Thyroid gland (tissue), 4 donors: ENCODE measurements around the gene WNT5A. TPM values are rescaled to one million over a fixed set of nuclear protein-coding genes. Genes with fewer than 3 reads are reported as not detected.

Experiments
- DNase-seq, 2 donors: peaks; one replicate each; pipeline ENCODE4 v3.0.0-alpha.2; 2019
- H3K27ac ChIP-seq, 3 donors: fragments of 200-600 bp; sonication (generic); 1 replicate in 2 of 3; 2 replicates in 1 of 3; pipeline ENCODE4 v1.5.1; 2016 to 2019; ENCODE audit warnings: mild to moderate bottlenecking in 1 of 3, moderate library complexity in 1 of 3
- H3K27me3 ChIP-seq: fragments of 200-600 bp; sonication (generic); one replicate; pipeline ENCODE4 v1.5.1; 2019
- H3K36me3 ChIP-seq, 2 donors: fragments of 200-600 bp; sonication (generic); one replicate each; pipeline ENCODE4 v1.5.1; 2016 to 2019
- H3K4me1 ChIP-seq, 2 donors: fragments of 200-600 bp; sonication (generic); one replicate each; pipeline ENCODE4 v1.5.1; 2017 to 2019
- H3K4me3 ChIP-seq, 3 donors: fragments of 200-600 bp; sonication (generic); replicated peaks in 1 of 3; 1 replicate in 2 of 3; 2 replicates in 1 of 3; pipeline ENCODE4 v1.5.1; 2016; ENCODE audit warnings: mild to moderate bottlenecking in 1 of 3
- H3K9me3 ChIP-seq: fragments of 200-600 bp; sonication (generic); one replicate; pipeline ENCODE4 v1.5.1; 2017
- CTCF ChIP-seq, 6 experiments: fragments of 200-600 bp in 3 of 6; fragments of 450-650 bp in 3 of 6; sonication (generic) in 3 of 6; IDR thresholded peaks; one replicate each; pipeline ENCODE4 v1.5.1; 2016 to 2019; ENCODE audit warnings: antibody characterized with exemption in 6 of 6, mild to moderate bottlenecking in 2 of 6, inconsistent platforms in 1 of 6, moderate library complexity in 1 of 6
- POLR2A ChIP-seq, 2 donors: fragments of 450-650 bp; IDR thresholded peaks; one replicate each; pipeline ENCODE4 v1.6.1; 2017; ENCODE audit warnings: antibody characterized with exemption in 2 of 2, mild to moderate bottlenecking in 2 of 2, moderate library complexity in 1 of 2
- WGBS, 2 donors: methylation state at CpG; one replicate each; pipeline ENCODE4 v1.1.5; 2017; 5-methylcytosine and 5-hydroxymethylcytosine counted together
- intact Hi-C: fragments of 100-400 bp; cut with DNase I; formaldehyde crosslinking; loops from one replicate; pipeline ENCODE4 v1.15.1; 2023
- total RNA-seq, 4 donors: library from RNA; depleted of rRNA; stranded (reverse); fragments of >200 nt; gene quantifications; one replicate each; pipeline ENCODE4 v1.2.3, GENCODE V29; 2016

WNT5A gene
- total RNA-seq, 4 donors from 2014 or later, result 4.2 to 15.6 (median 10.4) TPM

- TF ChIP-seq POLR2A (IDR thresholded peaks at IDR 0.05) (no peak), CTCF (IDR thresholded peaks at IDR 0.05) (no peak)
- H3K9me3 ChIP-seq, result no peaks in the 10 kb centered on the region
- H3K27ac ChIP-seq, result no peak overlapping the region
- no peak for DNase-seq
- H3K4me1 ChIP-seq, result no peaks in the 10 kb centered on the region
- H3K27me3 ChIP-seq, result no peaks in the 10 kb centered on the region
- 85 to 89% methylated on average over 4 of the region's 4 CpGs for WGBS, 2 donors
- no peak overlapping the region for H3K4me3 ChIP-seq
- H3K36me3 ChIP-seq, result no peaks in the 10 kb centered on the region
- intact Hi-C loops, result no loop called here
These were observed 11.4 kb upstream of the WNT5A start for GRCh38 chr3:55498520-55498919.

GRCh38 chr3:55497250-55497649 is 10.1 kb upstream of the WNT5A start:
- intact Hi-C loops, result no loop called here

GRCh38 chr3:55494976-55495375 is 7.9 kb upstream of the WNT5A start:
- no peaks in the 10 kb centered on the region for H3K27me3 ChIP-seq
- TF ChIP-seq POLR2A (IDR thresholded peaks at IDR 0.05) (no peak), CTCF (IDR thresholded peaks at IDR 0.05) (no peak)
- WGBS, 2 donors, result 79 to 87% methylated on average over 2 of the region's 2 CpGs

More at GRCh38 chr3:55497250-55497649, 10.1 kb upstream of the WNT5A start:
- no peaks in the 10 kb centered on the region for H3K27me3 ChIP-seq
- H3K4me1 ChIP-seq, result no peaks in the 10 kb centered on the region
- DNase-seq, result no peak
- no peaks in the 10 kb centered on the region for H3K36me3 ChIP-seq
- no peaks in the 10 kb centered on the region for H3K9me3 ChIP-seq
- TF ChIP-seq POLR2A (IDR thresholded peaks at IDR 0.05) (no peak), CTCF (IDR thresholded peaks at IDR 0.05) (no peak)
- no peak overlapping the region for H3K4me3 ChIP-seq
- no peak overlapping the region for H3K27ac ChIP-seq

GRCh38 chr3:55492976-55493375 is 5.9 kb upstream of the WNT5A start:
- no peaks in the 10 kb centered on the region for H3K9me3 ChIP-seq
- 85 to 87% methylated on average over 5 of the region's 5 CpGs for WGBS, 2 donors
- H3K36me3 ChIP-seq, result no peaks in the 10 kb centered on the region
- no peak overlapping the region for H3K27ac ChIP-seq
- no peak overlapping the region for H3K4me3 ChIP-seq
- intact Hi-C loops, result no loop called here
- DNase-seq, result no peak
- peaks cover 19 to 28% of the 10 kb centered on the region in 2 donors for H3K4me1 ChIP-seq
- TF ChIP-seq CTCF (IDR thresholded peaks at IDR 0.05) (no peak), POLR2A (IDR thresholded peaks at IDR 0.05) (no peak)
- H3K27me3 ChIP-seq, result no peaks in the 10 kb centered on the region

More at GRCh38 chr3:55494976-55495375, 7.9 kb upstream of the WNT5A start:
- no peak overlapping the region for H3K27ac ChIP-seq
- H3K9me3 ChIP-seq, result no peaks in the 10 kb centered on the region
- intact Hi-C loops, result no loop called here
- H3K4me3 ChIP-seq, result no peak overlapping the region
- peaks cover 12% of the 10 kb centered on the region in 2 donors for H3K4me1 ChIP-seq
- DNase-seq, result no peak
- no peaks in the 10 kb centered on the region for H3K36me3 ChIP-seq

GRCh38 chr3:55491296-55491816 is 4.2 kb upstream of the WNT5A start:
- H3K27ac ChIP-seq, result peak overlapping the region in 1 of 3 donors; percentile 31
- no peaks in the 10 kb centered on the region for H3K9me3 ChIP-seq
- intact Hi-C loops, result no loop called here
- no peak for DNase-seq
- H3K36me3 ChIP-seq, result no peaks in the 10 kb centered on the region
- WGBS, 2 donors, result 75% methylated on average over 7 of the region's 7 CpGs
- H3K27me3 ChIP-seq, result no peaks in the 10 kb centered on the region
- TF ChIP-seq POLR2A (IDR thresholded peaks at IDR 0.05) (no peak), CTCF (IDR thresholded peaks at IDR 0.05) (no peak)
- H3K4me1 ChIP-seq, result peaks cover 19 to 28% of the 10 kb centered on the region in 2 donors
- H3K4me3 ChIP-seq, result no peak overlapping the region
